Myocyte (in vitro differentiated cells): Measurements from ENCODE around the gene CFAP77. TPM values are rescaled to one million over a fixed set of nuclear protein-coding genes. Genes with fewer than 3 reads are reported as not detected.
A peak's percentile ranks its signal among the peaks of the same experiment; 100 is the strongest.
"Not testable (repeated sequence)": the region's sequence is repeated elsewhere in the genome, so short reads cannot be mapped to it uniquely, and the experiment has no call there.

Experiments used
- DNase-seq: peaks from one replicate; pipeline ENCODE4 v3.0.0-alpha.2; 2012; ENCODE audit warnings: low read depth
- total RNA-seq: library from RNA; depleted of rRNA; stranded (reverse); fragments of >200 nt; gene quantifications from 2 replicates; pipeline ENCODE4 v1.2.3, GENCODE V29; 2014

CFAP77 gene
- total RNA-seq, 1 donor from 2014 or later: not detected

GRCh38 chr9:132545578-132545977, 135.6 kb downstream of the CFAP77 start:
- DNase-seq: no peak

GRCh38 chr9:132546148-132547051, 136.4 kb downstream of the CFAP77 start:
- peak; percentile 41 for DNase-seq

- no peak for DNase-seq
Measured at GRCh38 chr9:132547052-132547431, 137.0 kb downstream of the CFAP77 start.

- DNase-seq: no peak
Measured at GRCh38 chr9:132547436-132547835, 137.4 kb downstream of the CFAP77 start.

- DNase-seq: no peak
Measured at GRCh38 chr9:132547976-132548730, 138.1 kb downstream of the CFAP77 start.

GRCh38 chr9:132548751-132549640, 139.0 kb downstream of the CFAP77 start:
- no peak for DNase-seq

GRCh38 chr9:132551556-132551955, 141.5 kb downstream of the CFAP77 start:
- DNase-seq: no peak

- DNase-seq: no peak
Measured at GRCh38 chr9:132552041-132552440, 142.0 kb downstream of the CFAP77 start.

- no peak for DNase-seq
Measured at GRCh38 chr9:132554755-132555154, 144.7 kb downstream of the CFAP77 start.

- DNase-seq: no peak
Measured at GRCh38 chr9:132555528-132555927, 145.5 kb downstream of the CFAP77 start.

GRCh38 chr9:132556235-132556634, 146.2 kb downstream of the CFAP77 start:
- DNase-seq: no peak

GRCh38 chr9:132556714-132557113, 146.7 kb downstream of the CFAP77 start:
- DNase-seq: no peak

- no peak for DNase-seq
Measured at GRCh38 chr9:132557159-132557558, 147.1 kb downstream of the CFAP77 start.

- DNase-seq: no peak
Measured at GRCh38 chr9:132559711-132560110, 149.7 kb downstream of the CFAP77 start.

GRCh38 chr9:132560616-132561202, 150.7 kb downstream of the CFAP77 start:
- no peak for DNase-seq

GRCh38 chr9:132562306-132562573, 152.2 kb downstream of the CFAP77 start:
- no peak for DNase-seq

- DNase-seq: no peak
Measured at GRCh38 chr9:132564526-132564925, 154.5 kb downstream of the CFAP77 start.

GRCh38 chr9:132568787-132569186, 158.8 kb downstream of the CFAP77 start:
- DNase-seq: not testable (repeated sequence)

GRCh38 chr9:132571806-132572600, 162.0 kb downstream of the CFAP77 start:
- no peak for DNase-seq

GRCh38 chr9:132572921-132573320, 162.9 kb downstream of the CFAP77 start:
- no peak for DNase-seq
